Fibroblast of the aortic adventitia (primary cell): ENCODE data around the gene NFIA. TPM values are rescaled to one million over a fixed set of nuclear protein-coding genes. Genes with fewer than 3 reads are reported as not detected.

Experiments
- DNase-seq: peaks from one replicate; pipeline ENCODE4 v3.0.0-alpha.2; 2010; ENCODE audit warnings: low read depth
- H3K4me3 ChIP-seq: 2 replicates; pipeline ENCODE4 v1.5.1; 2011; ENCODE audit warnings: low read depth, mild to moderate bottlenecking, control low read depth, low read length, moderate library complexity
- total RNA-seq: library from RNA; depleted of rRNA; stranded (reverse); fragments of >200 nt; gene quantifications from 2 replicates; pipeline ENCODE4 v1.2.3, GENCODE V29; 2012; ENCODE audit warnings: low replicate concordance
- TF ChIP-seq, protein P1 (sequence below): IDR thresholded peaks from 2 replicates; pipeline ENCODE4 v1.5.1; 2011; ENCODE audit warnings: mild to moderate bottlenecking, low read length, control low read depth, inconsistent platforms; ENCODE audit not compliant: insufficient read depth

NFIA gene
- total RNA-seq, 1 donor, result 32.0 TPM

DNA sequence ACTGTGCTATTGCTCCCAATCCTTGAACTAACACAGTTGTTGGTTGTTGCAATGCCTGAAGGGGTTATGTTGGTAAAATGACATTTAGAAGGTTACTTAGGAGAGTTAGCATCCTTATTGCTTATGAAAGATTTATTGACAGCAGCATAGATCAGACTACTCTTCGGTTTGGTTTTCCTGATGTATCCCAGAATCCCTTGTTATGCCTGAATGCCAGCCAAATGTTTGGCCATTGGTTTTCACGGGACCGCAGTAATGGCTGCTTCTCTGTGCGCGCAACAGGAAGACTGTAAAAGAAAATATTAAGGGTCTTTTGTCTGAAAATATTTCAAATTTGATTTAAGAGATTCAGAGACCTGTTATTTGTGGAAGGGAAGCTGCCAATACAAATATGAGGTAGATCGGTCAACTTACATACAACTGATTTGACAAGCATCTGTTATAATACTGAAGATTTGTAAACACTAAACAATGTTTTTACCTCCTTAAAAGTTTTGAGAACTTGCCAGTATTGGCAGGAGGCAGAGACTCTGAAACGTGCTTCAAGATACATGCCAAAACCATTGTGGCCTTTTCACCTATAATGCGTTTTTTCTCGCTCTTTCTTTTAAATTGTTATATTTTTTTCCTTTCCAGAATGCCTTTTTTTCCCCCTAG lies 8.3 kb downstream of the NFIA start:
- DNase-seq, result no peak
- H3K4me3 ChIP-seq, result no peak overlapping the region
- TF ChIP-seq, protein P1, sequence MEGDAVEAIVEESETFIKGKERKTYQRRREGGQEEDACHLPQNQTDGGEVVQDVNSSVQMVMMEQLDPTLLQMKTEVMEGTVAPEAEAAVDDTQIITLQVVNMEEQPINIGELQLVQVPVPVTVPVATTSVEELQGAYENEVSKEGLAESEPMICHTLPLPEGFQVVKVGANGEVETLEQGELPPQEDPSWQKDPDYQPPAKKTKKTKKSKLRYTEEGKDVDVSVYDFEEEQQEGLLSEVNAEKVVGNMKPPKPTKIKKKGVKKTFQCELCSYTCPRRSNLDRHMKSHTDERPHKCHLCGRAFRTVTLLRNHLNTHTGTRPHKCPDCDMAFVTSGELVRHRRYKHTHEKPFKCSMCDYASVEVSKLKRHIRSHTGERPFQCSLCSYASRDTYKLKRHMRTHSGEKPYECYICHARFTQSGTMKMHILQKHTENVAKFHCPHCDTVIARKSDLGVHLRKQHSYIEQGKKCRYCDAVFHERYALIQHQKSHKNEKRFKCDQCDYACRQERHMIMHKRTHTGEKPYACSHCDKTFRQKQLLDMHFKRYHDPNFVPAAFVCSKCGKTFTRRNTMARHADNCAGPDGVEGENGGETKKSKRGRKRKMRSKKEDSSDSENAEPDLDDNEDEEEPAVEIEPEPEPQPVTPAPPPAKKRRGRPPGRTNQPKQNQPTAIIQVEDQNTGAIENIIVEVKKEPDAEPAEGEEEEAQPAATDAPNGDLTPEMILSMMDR, result no peak

DNA sequence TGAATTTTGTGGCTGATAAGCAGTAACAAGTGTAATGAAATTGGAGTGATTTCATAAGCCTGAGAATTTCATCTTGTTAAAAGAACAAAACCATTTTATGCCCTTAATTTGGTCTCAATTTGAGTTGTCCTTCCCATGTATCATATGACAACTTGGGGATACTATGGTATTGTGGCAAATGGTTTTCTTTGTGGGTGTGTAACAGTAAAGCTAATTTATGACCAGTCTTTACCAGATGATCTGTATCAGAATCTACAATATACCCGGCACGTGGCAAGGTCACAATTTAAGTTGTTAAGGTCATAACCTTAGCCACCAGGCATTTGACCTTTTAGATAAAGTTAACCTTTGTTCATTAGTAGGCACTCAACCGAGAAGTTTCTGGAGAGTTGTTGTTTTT lies 9.1 kb downstream of the NFIA start:
- TF ChIP-seq, protein P1, result no peak
- no peak overlapping the region for H3K4me3 ChIP-seq
- no peak for DNase-seq

DNA sequence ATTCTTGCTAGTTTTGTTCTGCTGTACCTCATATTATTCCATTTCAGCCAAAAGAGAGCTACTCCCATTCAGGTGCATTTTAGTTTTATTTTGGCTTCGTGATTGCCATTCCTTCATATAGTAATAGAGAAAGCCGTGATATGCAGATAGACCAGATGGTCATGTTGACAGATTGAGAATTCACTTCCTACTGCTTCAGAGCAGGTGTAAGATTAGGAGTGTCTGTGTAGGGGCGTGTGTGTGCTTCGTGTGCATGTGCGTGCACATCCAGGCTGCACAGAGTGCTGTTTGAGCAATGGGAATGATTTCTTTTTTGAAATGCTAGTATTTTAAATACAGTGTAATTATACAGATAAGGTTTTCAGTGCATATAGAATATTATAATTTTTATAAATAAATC lies 10.3 kb downstream of the NFIA start:
- H3K4me3 ChIP-seq, result no peak overlapping the region
- TF ChIP-seq, protein P1, result no peak
- no peak for DNase-seq

DNA sequence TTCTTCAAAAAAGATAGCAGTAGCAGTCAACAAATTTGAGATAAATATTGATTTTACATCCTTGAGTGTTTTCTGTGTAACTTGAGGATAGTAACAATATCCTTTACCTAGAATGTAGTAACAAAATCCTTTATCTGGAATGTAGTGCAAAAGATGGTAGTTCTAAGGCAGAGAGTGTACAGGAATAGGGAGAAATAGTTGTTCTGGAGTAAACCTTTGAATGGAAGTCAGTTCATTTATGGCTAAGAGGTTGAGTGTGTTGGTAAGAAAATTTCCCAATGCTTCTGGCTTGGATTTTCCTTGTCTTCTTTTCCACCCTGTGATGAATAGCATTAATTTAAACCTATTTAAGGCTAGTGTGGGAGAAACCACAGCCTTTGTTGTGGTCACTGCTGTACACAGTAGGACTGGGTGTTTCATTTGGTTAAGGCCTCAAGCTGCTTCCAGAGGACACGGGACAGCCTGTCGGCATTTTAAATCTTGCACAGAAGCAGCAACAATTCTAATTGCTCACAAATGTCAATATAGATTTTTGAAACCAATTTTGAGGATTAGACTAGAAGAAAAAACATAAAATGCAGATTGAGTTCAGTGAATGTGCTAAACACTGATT lies 11.3 kb downstream of the NFIA start:
- TF ChIP-seq, protein P1, result no peak
- no peak overlapping the region for H3K4me3 ChIP-seq
- peak; percentile 64 for DNase-seq

DNA sequence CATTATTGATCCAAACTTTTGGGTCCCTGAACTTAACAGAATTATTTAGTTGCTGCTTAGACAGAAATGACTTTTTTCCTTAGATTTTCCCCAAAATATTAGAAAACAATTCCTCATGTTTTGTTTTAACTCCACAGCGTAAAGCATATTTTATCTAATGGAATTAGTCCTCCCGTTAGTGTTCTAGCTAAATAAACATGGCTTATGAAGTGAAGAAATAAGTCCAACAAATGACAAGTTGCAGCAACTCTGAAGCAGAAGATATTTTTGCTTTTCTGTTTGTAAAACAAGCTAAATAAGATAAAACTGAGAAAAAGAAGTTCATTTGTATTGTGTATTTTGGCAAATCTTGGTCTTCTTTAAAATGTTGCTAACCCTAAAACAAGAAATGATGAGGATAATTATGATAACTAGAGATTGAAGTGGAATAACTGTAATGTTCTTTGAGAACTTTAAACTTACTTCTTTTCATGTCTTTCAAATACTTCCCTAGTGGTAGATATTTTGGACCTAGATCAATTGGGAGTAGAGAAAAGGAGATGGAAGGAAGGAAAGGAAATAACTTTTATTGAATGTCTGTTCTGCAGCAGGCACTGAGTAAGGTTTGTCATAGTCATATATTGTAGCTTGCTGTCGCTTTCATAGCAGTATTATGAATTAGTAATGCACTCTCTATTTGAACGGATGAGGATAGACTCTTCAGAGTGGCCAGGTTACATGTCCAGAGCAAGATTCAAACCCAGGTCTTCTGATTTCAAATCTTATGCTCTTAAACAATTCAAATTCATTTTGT lies 12.5 kb downstream of the NFIA start:
- no peak for DNase-seq
- TF ChIP-seq, protein P1, result no peak
- H3K4me3 ChIP-seq, result no peak overlapping the region

DNA sequence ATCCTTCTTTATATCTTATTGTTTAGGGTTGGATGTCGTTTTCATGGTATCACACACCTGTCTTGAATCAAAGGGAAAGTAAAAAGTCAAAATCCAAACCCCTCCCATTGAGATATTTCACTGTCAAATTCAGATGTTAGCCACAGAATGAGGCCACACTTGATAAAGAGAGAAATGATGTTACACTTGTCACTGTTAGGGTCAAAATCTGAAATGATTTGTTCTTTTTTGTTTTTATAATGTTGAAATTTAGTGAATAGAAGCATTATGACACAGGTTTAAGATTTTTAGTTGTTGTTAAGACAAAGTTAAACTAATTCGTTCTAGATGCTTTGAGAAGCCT lies 13.1 kb downstream of the NFIA start:
- DNase-seq, result no peak
- TF ChIP-seq, protein P1, result no peak
- no peak overlapping the region for H3K4me3 ChIP-seq
